ENCODE data around the gene ARHGEF26. TPM values are rescaled to one million over a fixed set of nuclear protein-coding genes. Genes with fewer than 3 reads are reported as not detected.

The ARHGEF26 gene
- total RNA-seq, 6 experiments from 2014 or later: 8.7 to 42.3 (median 24.5) TPM

- DNase-seq: no peak
- intact Hi-C loops (cut with DNase I): no loop called here
- Histone ChIP-seq H3K36me3 (peaks cover 4 to 85% (median 28%) of the 10 kb centered on the region in 4 donors), H3K27ac (no peak overlapping the region), H3K9me3 (no peaks in the 10 kb centered on the region), H3K4me1 (no peaks in the 10 kb centered on the region), H3K4me3 (no peak overlapping the region), H3K27me3 (no peaks in the 10 kb centered on the region)
- no peak for ATAC-seq
- TF ChIP-seq CTCF (IDR thresholded peaks at IDR 0.05) (no peak), POLR2A (IDR thresholded peaks at IDR 0.05) (no peak)
Measured at GRCh38 chr3:154304116-154304786, 183.1 kb downstream of the ARHGEF26 start.

GRCh38 chr3:154304936-154305335 lies 183.7 kb downstream of the ARHGEF26 start:
- H3K4me3 ChIP-seq: no peak overlapping the region
- WGBS (ENCODE audit: insufficient coverage, low coverage, low lambda C conversion rate, missing lambda C conversion rate): 92% methylated on average over 3 of the region's 3 CpGs
- H3K4me1 ChIP-seq: no peaks in the 10 kb centered on the region
- TF ChIP-seq CTCF (IDR thresholded peaks at IDR 0.05): no peak
- TF ChIP-seq POLR2A (IDR thresholded peaks at IDR 0.05): no peak
- H3K36me3 ChIP-seq: peaks cover 4 to 82% (median 27%) of the 10 kb centered on the region in 4 donors
- intact Hi-C loops (cut with DNase I): no loop called here
- no peaks in the 10 kb centered on the region for H3K27me3 ChIP-seq
- no peak for DNase-seq
- no peak overlapping the region for H3K27ac ChIP-seq
- no peaks in the 10 kb centered on the region for H3K9me3 ChIP-seq
- no peak for ATAC-seq

GRCh38 chr3:154307363-154307762 lies 186.2 kb downstream of the ARHGEF26 start:
- intact Hi-C loops (cut with DNase I): no loop called here
- no peak for DNase-seq
- Histone ChIP-seq H3K4me3 (no peak overlapping the region), H3K4me1 (no peaks in the 10 kb centered on the region), H3K27ac (no peak overlapping the region), H3K27me3 (no peaks in the 10 kb centered on the region), H3K9me3 (no peaks in the 10 kb centered on the region), H3K36me3 (peaks cover 4 to 65% (median 20%) of the 10 kb centered on the region in 4 donors)
- TF ChIP-seq POLR2A (IDR thresholded peaks at IDR 0.05) (no peak), CTCF (IDR thresholded peaks at IDR 0.05) (no peak)
- ATAC-seq: no peak

Other genes starting within 250 kb of the ARHGEF26 start
- 10 to 100 TPM; 17.6 to 39.1 (median 22.7) TPM for gene DHX36, start 203.1 kb downstream of the ARHGEF26 start, total RNA-seq